Endometrial microvascular endothelial cells (primary cell): ENCODE data around the gene KCNJ16. TPM values are rescaled to one million over a fixed set of nuclear protein-coding genes. Genes with fewer than 3 reads are reported as not detected.

Source experiments
- in situ Hi-C: cut with HindIII; loops from 2 replicates; pipeline ENCODE4 v1.10.0; 2017; ENCODE audit warnings: low sequenced_read_pairs, low pct_unique_long_range_greater_than_20kb; ENCODE audit errors: inconsistent ontology term
- total RNA-seq: library from RNA; depleted of rRNA; stranded (reverse); fragments of >200 nt; gene quantifications from one replicate; pipeline ENCODE4 v1.2.3, GENCODE V29; 2015; ENCODE audit errors: inconsistent ontology term

Gene KCNJ16
- total RNA-seq, 1 donor from 2014 or later = not detected

DNA sequence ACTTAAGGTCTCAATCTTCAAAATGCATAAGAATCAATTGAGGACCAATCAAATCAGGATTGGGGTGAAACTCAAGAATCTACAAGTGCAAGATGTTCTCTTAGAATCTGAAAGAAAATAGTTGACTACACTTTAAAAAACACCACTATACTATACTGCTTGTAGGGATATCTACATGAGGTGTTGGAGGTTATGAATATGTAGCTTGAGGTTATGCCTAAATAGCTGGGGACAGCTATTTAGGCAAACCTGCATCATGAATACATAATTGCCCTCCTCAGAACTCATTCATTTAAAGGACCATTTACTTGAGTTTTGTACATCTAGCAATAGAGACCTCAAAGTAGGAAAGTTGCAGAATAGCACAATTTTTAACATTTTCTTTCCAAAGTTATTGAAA, 40.1 kb downstream of the KCNJ16 start:
- in situ Hi-C loops = no loop called here

DNA sequence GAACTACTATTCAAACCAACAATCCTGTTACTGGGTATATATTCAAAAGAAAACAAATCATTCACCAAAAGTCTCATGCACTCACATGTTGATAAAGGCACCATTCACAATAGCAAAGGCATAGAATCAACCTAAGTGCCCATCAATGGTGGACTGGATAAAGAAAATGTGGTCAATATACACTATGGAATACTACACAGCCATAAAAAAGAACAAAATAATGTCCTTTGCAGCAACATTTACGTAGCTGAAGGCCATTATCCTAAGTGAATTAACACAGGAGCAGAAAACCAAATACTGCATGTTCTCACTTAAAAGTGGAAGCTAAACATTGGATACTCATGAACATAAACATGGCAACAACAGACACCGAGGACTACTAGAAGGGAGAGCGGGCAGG, 41.9 kb downstream of the KCNJ16 start:
- in situ Hi-C loops = no loop called here

DNA sequence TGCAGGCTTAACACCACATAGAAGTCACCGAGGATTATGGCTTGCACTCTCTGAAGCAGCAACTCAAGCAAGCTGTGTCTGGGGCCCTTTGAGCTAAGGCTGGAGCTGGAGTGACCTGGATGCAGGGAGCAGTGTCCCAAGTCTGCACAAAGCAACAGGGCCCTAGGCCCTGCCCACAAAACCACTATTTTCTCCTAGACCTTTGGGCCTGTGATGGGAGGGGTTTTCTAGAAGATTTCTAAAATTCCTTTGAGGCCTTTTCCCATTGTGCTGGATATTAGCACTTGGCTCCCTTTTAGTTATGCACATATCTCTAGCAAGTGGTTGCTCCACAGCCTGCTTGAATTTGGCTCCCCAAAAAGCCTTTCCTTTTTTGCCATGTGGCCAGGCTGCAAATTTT, 44.5 kb downstream of the KCNJ16 start:
- in situ Hi-C loops = no loop called here

DNA sequence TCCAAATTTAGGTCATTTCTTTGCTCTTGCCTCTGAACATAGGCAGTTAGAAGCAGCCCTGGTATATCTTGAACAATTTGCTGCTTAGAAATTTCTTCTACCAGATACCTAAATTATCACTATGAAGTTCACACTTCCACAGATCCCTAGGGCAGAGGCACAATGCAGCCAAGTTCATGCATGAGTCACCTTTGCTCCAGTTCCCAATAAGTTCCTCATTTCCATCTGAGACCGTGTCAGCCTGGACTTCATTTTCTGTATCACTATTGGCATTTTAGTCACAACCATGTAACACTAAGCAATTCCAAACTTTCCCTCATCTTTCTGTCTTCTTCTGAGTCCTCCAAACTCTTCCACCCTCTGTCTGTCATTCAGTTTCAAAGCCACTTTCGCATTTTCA, 45.0 kb downstream of the KCNJ16 start:
- in situ Hi-C loops = no loop called here

DNA sequence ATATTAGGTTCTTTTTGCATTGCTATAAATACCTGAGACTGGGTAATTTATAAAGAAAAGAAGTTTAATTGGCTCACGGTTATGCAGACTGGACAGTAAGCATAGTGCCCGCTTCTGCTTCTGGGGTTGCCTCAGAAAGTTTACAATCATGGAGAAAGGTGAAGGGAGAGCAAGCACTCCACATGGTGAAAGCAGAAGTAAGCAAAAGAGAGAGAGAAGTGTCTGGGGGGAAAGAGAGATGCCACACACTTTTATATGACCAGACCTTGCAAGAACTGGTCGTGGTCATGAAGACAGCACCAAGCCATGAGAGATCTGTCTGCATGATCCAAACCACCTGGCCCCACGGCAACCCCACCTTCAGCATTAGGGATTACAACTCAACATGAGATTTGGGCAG, 45.4 kb downstream of the KCNJ16 start:
- in situ Hi-C loops = no loop called here

DNA sequence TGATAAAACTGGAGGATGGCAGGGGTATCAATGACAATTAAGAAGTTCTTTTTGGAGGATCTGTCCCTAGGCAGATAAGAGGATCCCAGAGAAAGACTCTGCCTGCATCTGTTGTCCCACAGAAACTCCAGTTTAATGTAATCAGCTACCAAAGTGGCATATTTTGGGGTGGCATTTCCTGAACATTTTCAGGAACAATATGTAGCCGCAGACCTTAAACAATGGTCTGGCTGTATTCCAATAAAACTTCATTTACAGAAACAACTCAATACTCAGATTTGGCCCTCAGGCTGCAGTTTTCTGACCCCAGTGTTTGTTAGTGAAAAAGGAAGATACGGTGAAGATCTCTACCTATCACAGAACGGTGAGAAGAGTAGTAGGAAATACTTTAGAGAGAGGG, 46.1 kb downstream of the KCNJ16 start:
- in situ Hi-C loops = no loop called here

DNA sequence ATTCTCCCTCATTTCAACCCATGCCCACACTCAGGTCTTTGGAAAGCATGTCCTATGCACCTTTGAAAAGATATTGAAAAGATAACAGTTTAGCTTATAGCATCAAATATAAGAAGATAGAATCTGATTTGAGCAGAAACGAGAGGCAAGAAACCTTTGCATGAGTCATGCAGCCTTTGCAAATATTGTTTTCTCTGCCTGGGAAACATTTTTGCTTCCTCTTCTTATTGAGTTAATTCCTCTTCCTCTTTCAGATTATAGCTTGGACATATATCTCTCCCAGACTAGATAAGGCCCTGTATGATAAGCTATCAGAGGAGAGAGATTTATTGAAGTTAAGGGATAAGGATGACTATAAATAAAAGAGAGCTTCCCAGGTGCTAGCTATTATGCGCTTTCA, 48.2 kb downstream of the KCNJ16 start:
- in situ Hi-C loops = no loop called here

DNA sequence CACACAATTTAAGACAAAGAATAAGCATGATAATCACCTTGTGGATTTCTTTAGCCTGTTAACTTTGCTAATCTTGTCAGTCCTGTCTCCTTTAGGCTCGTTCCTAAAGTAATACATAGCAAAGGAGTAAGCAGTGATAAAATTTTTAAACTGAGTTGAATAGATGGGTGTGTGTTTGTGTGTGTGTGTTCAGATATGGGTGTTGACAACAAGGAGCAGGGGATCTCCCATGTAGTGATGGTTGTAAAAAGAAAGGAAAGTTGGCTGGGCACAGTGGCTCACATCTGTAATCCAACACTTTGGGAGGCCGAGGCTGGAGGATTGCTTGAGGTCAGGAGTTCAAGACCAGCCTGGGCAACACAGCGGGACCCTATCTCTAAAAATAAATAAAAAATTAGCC, 49.7 kb downstream of the KCNJ16 start:
- in situ Hi-C loops = no loop called here

DNA sequence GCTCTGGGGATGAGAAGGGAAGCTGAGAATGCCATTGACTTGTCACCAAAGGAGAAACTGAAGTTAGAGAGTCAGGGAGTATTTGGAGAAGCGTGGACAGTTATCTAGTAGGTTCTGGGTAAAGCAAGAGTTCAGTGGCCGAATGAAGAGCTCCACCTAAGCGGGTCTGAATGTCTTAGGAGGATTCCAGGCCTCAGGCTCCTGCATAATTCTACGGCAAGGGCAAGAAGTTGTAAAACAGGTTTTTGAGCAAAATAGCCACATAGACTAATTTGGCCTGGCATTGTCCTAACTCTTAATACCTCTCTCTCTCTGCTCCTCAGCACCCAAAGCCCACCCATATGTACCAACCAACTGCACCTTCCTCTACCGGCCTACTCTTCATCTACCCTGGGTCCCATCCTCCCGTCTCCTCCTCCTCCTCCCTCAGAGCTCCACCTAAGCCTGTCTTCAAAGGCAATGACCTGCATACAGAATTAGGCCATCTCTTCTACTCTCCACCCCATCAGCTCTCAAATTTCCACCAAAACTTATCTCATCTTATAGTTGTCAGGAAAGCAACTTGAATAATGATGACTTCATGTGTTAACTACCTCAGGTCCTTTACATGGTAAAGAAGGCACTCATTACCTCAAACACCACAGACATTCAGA, 52.3 kb downstream of the KCNJ16 start:
- in situ Hi-C loops = no loop called here

DNA sequence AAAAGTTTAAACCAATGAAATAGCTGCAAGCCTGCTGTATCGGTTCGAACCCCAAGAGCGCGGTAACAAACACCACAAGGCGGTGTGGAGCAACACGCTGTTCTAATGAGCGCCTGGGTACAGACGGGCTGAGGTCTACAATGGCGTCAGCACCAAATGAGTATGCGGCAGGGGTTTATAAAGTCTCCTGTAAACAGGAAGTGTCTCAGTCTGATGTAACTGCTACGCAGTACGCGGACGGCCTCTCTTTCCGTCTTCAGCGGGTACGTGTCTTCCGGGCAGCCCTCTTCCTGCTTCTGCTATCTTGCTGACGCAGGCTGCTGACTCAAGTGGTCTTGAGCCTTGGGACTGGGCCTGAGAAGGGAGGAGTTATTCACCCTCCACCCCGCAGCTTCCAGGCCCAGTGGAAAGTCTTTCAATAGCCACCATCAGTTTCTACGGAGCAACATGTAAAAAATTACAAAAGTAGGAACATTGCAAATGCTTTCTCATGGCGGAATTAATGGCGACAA, 53.8 kb downstream of the KCNJ16 start:
- in situ Hi-C loops = no loop called here

DNA sequence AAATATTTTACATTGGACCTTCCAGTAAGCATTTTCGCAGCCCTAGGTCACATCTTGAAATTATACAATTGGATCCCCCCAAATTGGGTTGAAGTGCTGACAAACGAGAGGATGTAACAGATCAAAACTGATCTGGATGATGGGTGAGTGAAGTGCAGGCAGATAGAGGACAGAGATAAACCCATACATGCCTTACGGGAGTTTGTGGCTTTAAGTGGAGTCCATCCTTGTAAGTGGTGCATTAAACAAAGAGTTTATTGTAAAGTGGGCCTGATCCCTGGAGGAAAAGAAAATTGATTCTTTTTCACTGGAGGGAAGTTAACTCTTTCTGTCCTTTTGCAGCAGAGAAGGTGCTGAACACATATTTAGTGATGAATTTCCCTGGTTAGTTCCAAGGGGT, 55.3 kb downstream of the KCNJ16 start:
- in situ Hi-C loops = no loop called here

DNA sequence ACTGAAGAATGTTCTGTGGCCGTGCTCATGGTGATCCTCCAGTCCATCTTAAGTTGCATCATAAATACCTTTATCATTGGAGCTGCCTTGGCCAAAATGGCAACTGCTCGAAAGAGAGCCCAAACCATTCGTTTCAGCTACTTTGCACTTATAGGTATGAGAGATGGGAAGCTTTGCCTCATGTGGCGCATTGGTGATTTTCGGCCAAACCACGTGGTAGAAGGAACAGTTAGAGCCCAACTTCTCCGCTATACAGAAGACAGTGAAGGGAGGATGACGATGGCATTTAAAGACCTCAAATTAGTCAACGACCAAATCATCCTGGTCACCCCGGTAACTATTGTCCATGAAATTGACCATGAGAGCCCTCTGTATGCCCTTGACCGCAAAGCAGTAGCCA, 57.5 kb downstream of the KCNJ16 start:
- in situ Hi-C loops = no loop called here

DNA sequence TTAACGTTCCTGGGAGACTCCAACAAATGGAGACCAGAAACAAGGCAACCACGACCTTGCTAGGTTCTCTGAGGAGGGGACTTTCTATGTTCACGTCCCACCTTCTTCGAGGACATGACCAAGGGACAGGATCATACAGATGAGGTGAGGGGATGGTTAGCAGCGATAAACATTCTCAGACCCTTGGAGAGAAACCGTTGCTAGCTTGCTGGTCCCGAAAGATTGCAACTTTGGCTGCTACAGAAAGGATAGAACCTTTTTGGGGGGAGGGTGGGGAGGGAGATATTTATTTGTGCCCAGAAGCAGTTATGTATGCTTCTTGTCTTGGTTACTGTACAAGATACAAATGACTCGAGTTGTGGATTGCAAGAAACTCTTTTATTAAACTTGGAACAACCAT, 59.0 kb downstream of the KCNJ16 start:
- in situ Hi-C loops = no loop called here

DNA sequence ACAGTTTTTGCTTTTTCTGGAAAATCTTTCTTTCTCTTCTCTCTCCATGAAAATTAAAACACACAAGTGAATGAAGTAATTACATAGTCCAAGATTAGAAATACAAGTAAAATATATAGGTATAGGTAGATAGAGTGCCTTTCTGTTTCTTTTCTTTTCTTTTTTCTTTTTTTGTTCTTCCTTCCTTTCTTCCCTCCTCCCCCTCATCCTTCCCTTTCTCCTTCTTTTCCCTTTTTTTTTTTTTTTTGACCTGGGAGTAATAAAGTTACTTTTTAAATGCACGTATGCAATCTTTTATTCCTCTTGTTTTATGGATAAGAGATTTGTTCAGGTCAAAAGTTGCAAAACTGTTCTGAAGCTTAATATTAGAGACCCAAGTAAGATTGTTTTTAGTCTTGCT, 59.8 kb downstream of the KCNJ16 start:
- in situ Hi-C loops = no loop called here

DNA sequence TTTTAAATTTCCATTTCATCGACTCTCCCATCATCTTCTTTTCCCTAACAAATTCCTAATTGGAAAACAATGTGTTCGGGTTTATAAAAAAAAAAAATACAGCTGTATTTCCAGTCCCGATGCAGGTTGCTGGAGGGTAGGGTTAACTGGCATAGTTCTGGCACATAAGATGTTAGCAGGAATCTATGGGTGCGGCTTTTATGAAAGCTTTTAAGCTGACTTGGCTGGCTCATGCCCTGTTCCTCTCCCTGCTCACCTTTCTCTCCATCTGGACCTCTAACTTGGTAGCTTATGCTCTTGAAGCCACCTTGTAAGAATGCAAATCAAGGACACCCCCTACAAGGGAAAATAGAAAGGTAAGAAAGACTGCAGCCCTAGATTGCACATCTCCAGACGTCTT, 61.1 kb downstream of the KCNJ16 start:
- in situ Hi-C loops = no loop called here

DNA sequence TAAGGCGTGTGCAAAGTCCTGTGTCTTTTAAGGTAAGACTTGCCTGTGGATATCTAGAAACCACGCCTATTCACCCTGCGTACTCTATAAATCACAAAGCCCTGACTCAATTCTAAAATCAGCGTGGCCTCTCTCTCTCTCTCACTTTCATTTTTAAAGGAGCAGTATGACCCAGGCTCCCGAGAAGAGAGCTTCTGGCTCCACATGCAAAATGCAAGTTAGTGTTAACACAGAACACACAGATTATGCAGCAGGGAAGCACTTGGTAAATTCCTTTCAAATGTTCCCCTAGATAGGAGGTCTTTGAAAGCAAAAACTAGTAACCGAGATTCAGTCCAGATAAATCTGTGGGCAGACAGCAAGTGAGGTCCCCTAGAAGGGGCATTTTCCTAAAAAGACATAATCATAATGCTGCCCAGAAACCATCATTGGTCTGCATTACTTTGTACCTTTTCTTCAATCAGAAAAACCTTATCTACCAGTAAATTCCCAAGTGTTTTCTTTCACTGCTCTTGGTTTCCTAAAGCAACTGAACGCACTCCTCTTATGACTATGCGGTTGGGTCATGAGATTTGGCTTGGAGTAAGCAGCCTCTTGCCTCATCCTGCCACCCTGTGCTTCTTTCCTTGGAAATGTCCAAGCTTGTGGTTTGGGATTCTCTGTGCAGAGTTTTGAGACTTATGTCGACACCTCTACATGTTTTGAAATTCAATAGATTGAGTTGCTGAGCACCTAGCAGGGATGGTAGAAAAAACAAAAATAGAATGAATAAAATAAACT, 62.6 kb downstream of the KCNJ16 start:
- in situ Hi-C loops = no loop called here

DNA sequence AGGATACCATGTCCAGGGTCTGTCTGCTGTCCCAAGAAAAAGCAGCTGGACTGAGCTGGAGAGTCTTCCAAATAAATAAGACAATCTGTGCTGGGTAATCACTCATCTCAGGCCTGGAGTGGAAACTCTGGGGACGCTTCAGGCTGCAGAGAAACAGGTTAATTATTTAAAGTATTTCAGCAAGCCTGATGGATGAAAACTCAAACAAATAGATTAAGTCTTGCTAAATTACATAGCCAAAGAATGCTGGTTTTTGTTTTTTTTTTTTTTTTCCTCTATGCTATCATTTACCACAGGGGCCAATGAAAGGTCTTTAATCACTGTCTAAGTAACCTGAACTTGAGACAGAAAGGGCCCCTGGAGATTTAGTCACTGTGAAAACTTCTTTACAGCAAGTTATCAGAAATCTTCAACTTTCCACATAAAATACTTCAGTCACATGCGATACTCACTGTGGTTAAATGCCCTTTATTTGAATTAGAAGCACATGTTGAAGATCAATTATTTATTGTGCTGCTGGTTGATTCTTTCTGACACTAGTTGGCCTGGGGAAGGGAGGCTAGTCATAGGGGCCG, 63.4 kb downstream of the KCNJ16 start:
- in situ Hi-C loops = no loop called here

DNA sequence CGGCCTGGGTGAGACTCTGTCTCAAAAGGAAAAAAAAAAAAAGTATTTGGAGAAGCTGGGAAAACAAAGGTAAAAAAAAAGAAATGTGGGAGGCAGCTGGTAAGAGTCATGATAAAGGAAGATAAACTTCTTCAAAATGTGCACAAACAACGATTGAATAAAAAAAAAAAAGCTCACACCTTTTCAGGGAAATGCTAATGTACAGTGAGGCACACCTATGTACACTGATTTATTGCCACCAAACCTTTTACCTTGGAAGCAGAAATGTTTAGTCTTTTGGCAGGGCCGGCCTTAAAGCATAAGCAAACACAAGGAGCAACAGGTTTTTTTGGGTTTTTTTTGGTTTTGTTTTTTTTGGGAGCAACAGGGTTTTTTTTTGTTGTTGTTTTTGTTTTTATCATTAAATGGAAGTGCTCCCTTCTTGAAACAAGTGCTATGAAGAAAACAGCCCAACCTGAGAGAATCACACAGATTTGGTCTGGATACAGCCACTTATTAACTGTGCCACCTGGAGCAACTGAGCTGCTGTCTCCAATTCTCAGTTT, 64.5 kb downstream of the KCNJ16 start:
- in situ Hi-C loops = no loop called here

DNA sequence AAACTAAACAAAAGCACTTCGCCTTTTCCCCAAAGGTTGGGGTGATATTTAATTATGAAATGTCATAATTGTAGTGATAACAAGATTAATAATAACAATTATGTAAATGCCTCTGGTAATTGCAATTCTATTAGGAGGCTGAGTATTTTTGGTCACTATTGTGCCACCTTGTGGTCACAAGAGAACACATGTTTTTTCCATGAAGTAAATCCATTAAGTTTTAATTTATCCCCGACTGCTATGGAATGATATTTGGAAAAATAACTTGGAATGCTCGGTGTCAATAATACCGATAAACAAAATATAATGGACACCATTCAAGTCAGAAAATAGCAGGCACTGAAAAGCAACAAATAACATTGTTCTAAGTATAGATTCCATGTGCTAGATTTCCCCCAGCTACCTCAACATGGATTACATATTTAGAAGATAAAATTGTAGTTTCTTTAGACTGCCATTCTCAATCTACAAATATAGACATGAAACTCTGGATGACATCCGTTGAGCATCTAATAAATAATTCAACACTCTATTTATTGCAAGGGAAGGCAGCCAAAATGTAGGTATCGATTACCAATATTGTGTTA, 69.3 kb downstream of the KCNJ16 start:
- in situ Hi-C loops = no loop called here

DNA sequence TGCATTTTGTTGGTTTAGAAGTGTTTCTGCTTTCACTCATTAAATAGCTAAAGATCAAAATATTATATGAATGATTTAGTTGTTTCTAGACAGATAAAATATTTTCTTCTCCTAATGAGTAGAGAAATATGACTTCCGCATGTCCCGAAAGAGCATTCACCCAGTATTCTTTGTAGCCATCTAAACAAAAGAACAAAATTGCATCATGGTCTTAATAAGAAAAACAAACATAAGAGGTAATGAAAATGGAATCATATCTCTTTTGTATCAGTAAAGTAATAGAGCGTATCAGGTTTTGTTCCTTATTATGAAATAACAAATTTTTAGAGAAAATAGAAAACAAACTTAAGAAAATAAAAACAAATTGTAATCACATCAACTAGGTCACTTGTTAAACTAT, 78.2 kb downstream of the KCNJ16 start:
- in situ Hi-C loops = no loop called here
